Measurements from ENCODE around the gene KCNJ6. TPM values are rescaled to one million over a fixed set of nuclear protein-coding genes. Genes with fewer than 3 reads are reported as not detected.
A peak's percentile ranks its signal among the peaks of the same experiment; 100 is the strongest.
"Not testable (repeated sequence)": the region's sequence is repeated elsewhere in the genome, so short reads cannot be mapped to it uniquely, and the experiment has no call there.

KCNJ6 gene
- polyA plus RNA-seq, 3 donors: 0.19 to 0.36 (median 0.25) TPM

DNA sequence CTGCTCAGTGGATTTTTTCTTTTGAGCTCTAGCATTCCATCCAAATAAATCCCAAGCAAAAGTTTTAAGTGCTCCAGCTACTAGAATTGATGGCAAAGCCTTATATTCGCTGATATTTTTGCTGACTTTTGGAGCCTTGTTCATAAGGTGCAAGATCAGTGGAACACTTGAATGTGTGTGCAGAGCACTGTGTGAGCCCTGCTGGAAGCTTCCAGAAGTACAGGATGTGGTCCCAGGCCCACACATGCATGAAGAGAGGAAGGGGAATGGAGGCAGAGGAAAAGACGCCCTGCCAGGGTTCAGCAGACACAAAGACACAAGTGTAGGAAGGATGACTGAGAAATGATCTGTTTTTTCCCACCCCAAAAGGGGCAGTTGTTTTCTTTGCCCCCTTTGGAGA, 169.4 kb downstream of the KCNJ6 start:
- DNase-seq (ENCODE audit: low read depth in 3 of 3, low spot score in 2 of 3): no peak

GRCh38 chr21:37744551-37744950, 171.7 kb downstream of the KCNJ6 start:
- no peak for DNase-seq (ENCODE audit: low read depth in 3 of 3, low spot score in 2 of 3)

GRCh38 chr21:37742532-37742931, 173.7 kb downstream of the KCNJ6 start:
- DNase-seq (ENCODE audit: low read depth in 3 of 3, low spot score in 2 of 3): no peak

GRCh38 chr21:37742115-37742514, 174.1 kb downstream of the KCNJ6 start:
- DNase-seq (ENCODE audit: low read depth in 3 of 3, low spot score in 2 of 3): no peak

GRCh38 chr21:37737996-37738395, 178.3 kb downstream of the KCNJ6 start:
- no peak for DNase-seq (ENCODE audit: low read depth in 3 of 3, low spot score in 2 of 3)

DNA sequence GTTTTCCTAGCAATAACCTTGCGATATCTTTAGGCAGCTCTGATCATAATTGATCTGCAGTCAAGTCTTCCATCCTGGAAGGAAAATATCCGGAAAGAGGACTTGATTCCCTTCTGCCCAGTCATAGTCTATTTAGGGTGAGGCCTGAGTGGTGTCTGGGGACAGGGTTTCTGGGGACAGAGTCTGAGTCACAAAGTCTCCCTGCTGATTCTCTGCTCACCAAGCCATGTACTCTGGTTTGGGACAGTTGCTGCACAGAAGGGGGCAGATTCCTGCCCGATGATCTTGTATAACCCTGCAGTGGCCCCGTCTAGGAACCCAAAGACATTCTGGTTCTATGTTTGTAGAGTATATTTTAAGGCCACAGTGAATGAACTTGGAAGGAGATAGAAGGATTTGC, 178.8 kb downstream of the KCNJ6 start:
- DNase-seq (ENCODE audit: low read depth in 3 of 3, low spot score in 2 of 3): no peak

GRCh38 chr21:37734846-37735245, 181.4 kb downstream of the KCNJ6 start:
- no peak for DNase-seq (ENCODE audit: low read depth in 3 of 3, low spot score in 2 of 3)

- no peak for DNase-seq (ENCODE audit: low read depth in 3 of 3, low spot score in 2 of 3)
These were observed 183.3 kb downstream of the KCNJ6 start for GRCh38 chr21:37732927-37733326.

GRCh38 chr21:37724201-37724600, 192.1 kb downstream of the KCNJ6 start:
- no peak for DNase-seq (ENCODE audit: low read depth in 3 of 3, low spot score in 2 of 3)

DNA sequence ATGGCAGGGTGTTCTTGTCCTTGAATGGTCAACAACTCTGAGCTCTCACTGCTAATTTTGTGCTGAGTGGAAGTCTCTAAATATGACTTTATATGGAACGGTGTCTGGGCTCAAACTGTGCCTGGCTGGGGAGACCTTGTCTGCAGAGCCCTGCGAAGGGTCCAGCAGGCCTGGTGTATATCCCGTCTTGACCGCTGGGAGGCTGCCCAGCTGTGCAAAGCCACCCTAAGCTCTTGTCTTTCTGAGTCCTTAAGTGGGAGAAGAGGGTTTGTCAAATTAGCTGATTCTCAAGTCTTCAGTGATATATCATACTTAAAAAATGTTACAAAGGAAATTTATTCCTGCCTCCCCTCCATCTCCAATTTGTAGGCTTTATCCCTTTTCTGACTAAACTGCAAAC, 198.7 kb downstream of the KCNJ6 start:
- no peak for DNase-seq (ENCODE audit: low read depth in 3 of 3, low spot score in 2 of 3)

- not testable (repeated sequence) for DNase-seq (ENCODE audit: low read depth in 3 of 3, low spot score in 2 of 3)
These were observed 203.7 kb downstream of the KCNJ6 start for GRCh38 chr21:37712569-37712934.

DNA sequence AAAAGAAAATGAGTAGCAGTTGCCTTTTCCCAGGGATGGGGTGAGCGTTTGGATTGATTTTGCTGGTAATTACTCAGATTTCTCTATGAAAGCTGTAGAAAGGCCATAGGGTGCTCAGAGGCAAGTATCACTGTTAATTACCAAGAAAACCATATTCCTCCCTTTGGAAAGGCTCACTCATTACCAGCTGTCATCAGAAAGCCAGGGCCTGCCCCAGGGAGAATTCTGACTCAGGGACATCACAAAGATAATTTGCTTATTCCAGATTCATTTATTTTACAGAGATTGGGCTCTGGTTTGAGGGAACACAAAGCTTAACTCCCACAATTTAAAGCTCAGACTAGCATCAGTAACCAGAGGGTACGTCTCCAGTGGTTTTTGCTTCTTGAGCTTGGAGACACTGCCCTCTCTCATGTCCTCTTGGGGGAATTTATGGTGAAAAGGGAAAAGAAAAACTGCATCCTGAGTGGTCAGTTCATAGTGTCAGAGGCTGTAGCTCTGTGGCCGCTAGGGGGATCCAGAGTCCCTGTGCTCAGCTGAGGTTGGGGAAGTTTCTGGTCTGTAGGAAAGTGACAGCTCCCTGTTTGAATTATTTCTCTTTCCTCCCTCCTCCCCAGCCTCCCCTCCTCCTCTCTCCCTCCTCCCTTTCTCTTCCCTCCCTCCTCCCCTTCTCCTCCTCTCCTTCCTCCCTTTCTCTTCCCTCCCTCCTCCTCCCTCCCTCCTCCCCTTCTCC, 204.3 kb downstream of the KCNJ6 start:
- DNase-seq (ENCODE audit: low read depth in 3 of 3, low spot score in 2 of 3): peak in 2 of 3 donors; percentile 54 to 58

GRCh38 chr21:37711286-37711829, 204.9 kb downstream of the KCNJ6 start:
- DNase-seq (ENCODE audit: low read depth in 3 of 3, low spot score in 2 of 3): no peak

DNA sequence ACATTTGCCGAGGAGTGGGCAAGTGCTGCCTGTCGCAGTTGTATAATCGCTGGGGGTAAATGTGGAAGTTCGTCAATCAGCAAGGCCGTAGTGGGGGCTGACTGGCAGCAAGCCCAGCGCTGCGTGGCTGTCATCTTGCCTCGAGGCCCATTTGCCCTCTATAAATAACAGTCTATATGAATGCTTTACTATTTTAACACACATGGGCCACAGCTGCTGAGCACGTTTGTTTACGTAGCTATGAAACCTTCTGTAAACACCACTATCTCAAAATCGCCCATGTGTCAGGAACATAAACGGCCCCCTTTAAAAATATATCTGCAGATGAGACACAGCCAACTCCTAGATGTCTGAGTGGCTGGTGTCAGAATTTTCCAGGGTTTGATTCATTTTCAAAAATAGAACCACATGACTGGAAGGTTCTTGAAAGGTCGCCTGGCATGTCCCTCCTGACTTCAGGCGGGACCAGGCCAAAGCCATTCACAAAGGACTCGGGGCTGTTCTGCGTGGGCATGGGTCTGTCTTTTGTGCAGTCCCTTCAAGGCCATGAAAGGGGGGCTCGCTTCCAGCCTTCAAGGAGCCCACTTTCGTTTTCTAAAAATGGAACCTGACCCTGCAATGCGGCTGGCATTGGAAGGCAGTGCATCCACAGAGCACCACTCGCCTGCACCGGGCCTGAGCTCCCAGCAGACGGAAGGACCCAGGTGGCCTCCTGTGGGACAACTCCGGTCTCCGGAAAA, 205.5 kb downstream of the KCNJ6 start:
- DNase-seq (ENCODE audit: low read depth in 3 of 3, low spot score in 2 of 3): no peak

DNA sequence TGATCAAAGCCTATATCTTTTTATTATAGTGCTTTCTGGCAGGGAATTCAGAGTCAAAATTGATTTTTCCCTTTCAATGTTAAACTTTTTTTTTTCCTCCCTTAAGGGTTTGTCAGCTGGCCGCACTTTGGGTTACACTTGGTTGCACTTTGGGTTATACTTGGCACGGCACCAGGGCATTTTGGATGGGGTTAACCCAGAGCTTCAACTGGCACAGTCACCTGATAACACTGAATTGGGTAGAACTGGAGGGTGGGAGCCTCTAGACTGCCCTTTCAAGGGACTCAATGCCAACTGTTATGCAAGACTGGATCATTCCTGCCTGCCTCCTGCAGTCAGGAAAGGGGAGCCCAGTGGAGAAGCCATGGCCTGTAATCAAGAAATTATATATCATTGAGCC, 211.5 kb downstream of the KCNJ6 start:
- DNase-seq (ENCODE audit: low read depth in 3 of 3, low spot score in 2 of 3): no peak

DNA sequence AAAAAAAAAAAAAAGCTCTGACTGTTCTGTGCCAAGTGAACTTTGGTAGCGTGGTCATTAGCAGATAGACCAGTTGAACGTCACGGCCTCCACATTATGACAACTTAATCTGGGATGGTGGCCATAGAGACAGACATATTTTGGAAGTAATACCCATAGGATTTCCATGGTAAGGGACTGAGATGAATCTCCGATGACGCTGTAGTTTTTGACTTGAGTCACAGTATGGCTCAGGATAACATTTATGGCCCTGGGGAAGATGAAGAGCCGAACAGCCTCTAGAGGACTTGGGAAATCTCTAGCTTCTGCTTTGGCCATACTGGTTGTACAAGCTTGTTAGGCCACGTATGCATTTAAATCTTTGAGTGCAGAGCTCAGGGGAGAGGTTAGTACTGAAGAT, 214.0 kb downstream of the KCNJ6 start:
- no peak for DNase-seq (ENCODE audit: low read depth in 3 of 3, low spot score in 2 of 3)

DNA sequence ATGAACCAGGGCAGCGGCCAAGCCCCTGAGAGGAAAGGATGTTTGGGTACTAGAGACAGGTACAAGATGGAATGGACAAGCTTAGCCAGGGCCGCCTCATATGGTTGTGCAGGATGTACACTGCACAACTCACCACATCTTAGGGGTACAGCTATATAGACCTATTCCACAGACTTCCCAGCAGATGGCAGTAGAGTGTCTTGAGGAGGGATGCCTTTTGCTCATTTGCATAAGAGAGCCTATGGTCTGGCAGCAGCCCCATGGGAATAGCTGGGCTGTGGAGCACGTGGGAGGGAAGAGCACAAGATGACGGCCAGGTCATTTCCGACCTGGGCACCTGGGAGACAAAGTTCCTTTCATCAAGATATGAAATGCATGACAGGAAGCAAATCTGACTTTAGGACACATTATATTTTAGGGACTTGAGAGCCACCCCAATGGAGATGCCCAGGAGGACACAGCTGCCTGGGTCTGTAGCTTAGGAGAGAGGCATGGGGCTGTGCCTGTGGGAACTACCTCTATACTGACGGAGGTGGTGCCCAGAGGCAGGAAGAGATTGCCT, 215.5 kb downstream of the KCNJ6 start:
- DNase-seq (ENCODE audit: low read depth in 3 of 3, low spot score in 2 of 3): peak in 1 of 3 donors; percentile 44

- no peak for DNase-seq (ENCODE audit: low read depth in 3 of 3, low spot score in 2 of 3)
These were observed 217.1 kb downstream of the KCNJ6 start for GRCh38 chr21:37699024-37699775.

DNA sequence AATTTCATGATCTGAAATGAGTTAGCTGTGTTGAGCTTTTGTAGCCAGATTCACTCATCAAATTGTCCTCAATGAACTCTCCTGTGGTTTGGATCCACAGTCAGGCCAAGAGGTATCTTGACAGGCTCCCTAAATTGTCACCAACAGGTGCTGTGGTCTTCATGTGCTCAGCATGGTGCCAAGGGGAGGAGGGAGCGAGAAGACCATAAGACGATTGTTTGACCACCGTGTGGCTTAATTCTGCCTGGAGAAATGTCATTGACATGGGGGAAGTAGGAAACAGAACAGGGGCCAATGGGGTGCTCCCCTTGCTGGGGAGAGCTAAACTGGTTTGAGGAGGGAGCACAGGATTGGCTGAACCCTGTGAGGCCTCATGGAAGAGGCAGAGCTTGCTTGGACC, 219.3 kb downstream of the KCNJ6 start:
- no peak for DNase-seq (ENCODE audit: low read depth in 3 of 3, low spot score in 2 of 3)

DNA sequence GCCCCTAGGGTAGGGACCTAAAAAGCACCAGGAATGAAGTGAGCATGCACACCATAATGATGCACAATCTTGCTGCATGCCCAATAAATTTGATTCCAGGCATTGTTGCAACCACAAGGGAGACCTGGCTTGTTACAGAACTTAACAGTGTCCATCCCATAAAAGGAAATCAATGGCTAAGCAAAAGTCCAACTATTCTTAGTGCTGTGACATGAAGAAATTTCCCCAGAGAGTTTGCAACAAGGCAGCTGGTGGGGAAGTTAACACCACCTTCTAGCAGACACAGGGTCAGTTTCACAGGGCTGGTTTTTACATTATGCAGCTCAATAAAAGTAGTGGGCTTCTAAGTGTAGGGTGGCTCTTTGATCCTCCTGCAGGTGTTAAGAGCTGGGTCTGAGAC, 221.1 kb downstream of the KCNJ6 start:
- no peak for DNase-seq (ENCODE audit: low read depth in 3 of 3, low spot score in 2 of 3)
